Mononuclear cell (primary cell): ENCODE data around the gene FAM193A. TPM values are rescaled to one million over a fixed set of nuclear protein-coding genes. Genes with fewer than 3 reads are reported as not detected.
"Not testable (repeated sequence)": the region's sequence is repeated elsewhere in the genome, so short reads cannot be mapped to it uniquely, and the experiment has no call there.

Experiments used
- H3K27me3 ChIP-seq: 2 replicates; pipeline ENCODE4 v1.6.0; 2011; ENCODE audit warnings: low read length, control low read depth; ENCODE audit not compliant: insufficient read depth
- H3K4me1 ChIP-seq: 2 replicates; pipeline ENCODE4 v1.5.1; 2011; ENCODE audit warnings: mild to moderate bottlenecking, low read length, control low read depth; ENCODE audit not compliant: insufficient read depth
- H3K4me3 ChIP-seq: 2 replicates; pipeline ENCODE4 v1.5.1; 2011; ENCODE audit warnings: mild to moderate bottlenecking, low read length, moderate library complexity
- H3K9me3 ChIP-seq: 2 replicates; pipeline ENCODE4 v1.5.1; 2011; ENCODE audit warnings: low read depth, mild to moderate bottlenecking, control low read depth, low read length
- total RNA-seq: library from RNA; depleted of rRNA; stranded (reverse); fragments of >200 nt; gene quantifications from one replicate; pipeline ENCODE4 v1.2.3, GENCODE V29; 2012

Gene FAM193A
- total RNA-seq, 1 donor, result 21.0 TPM

DNA sequence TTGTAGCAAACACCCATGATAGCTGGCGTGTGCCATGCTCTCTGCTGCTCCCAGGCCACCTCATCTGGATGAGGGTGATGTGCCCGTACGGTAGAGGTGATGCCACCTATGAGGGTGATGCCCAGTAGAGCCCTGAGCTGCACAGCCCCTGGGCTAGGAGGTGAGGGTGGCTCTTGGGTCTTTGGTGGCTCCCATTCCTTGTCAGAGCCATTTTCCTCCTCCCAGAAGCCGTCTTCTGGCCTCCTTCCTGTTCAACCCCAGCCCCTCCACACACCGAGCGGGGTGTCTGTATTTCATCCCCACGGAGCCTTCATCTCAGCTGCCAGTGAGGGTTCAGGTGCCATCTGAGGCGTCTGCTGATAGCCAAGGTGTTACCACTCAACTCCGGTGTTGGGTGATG lies 231.7 kb downstream of the FAM193A start:
- no peaks in the 10 kb centered on the region for H3K9me3 ChIP-seq
- peaks cover 34% of the 10 kb centered on the region for H3K4me1 ChIP-seq
- no peaks in the 10 kb centered on the region for H3K27me3 ChIP-seq
- H3K4me3 ChIP-seq, result no peak overlapping the region

DNA sequence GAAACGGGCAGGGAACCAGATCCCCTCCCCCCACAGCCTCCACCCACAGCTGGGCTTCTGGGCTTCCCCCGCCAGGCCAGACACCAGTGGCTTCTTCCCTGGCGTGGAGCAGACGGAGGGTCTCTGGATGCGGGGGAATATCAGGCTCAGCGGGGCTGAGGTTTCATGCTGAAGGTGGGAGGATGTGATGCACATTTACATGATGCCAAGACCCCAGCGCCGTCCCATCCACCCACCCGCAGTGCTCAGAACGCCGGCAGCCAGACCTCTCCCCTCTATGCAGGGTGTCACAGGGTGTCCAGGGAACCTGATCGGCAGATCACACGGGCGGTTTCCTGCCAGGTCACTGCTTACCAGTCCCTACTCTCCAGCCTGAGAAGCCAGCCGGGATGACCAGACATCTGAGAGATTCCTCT lies 232.5 kb downstream of the FAM193A start:
- no peaks in the 10 kb centered on the region for H3K9me3 ChIP-seq
- H3K4me1 ChIP-seq, result peaks cover 28% of the 10 kb centered on the region
- H3K27me3 ChIP-seq, result no peaks in the 10 kb centered on the region
- H3K4me3 ChIP-seq, result no peak overlapping the region

DNA sequence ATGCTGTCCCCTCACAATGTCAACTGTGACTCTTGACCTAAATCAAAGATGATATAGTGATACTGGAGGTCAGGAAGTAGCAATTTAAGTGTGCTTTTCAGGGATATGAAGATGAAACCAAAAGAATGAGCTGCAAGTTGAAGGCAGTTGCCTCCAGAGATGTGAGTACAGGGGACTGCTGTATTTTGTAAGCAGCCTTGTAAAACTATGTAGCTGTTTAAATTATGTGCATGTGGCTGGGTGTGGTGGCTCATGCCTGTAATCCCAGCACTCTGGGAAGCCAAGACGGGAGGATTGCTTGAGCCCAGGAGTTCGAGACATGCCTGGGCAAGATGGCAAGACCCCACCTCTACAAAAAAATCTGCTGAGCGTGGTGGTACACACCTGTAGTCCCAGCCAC lies 234.8 kb downstream of the FAM193A start:
- Histone ChIP-seq H3K4me1 (peaks cover 23% of the 10 kb centered on the region), H3K4me3 (no peak overlapping the region), H3K9me3 (no peaks in the 10 kb centered on the region), H3K27me3 (no peaks in the 10 kb centered on the region)

DNA sequence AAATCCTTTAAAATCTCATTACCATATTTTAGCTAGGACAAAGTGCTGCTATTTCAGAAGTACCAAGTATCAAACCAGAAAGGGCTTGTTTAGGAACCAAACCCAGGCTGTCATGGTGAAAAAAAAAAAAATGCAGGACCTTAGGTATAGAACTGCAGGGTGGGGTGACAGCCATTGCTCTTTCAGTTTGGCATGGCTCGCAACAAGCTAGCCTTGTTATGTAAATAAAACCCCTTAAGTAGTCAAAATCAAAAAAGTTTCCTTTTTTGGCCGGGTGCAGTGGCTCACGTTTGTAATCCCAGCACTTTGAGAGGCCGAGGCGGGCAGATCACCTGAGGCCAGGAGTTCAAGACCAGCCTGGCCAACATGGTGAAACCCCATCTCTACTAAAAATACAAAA lies 244.2 kb downstream of the FAM193A start:
- not testable (repeated sequence) for H3K27me3 ChIP-seq, H3K9me3 ChIP-seq, H3K4me1 ChIP-seq, H3K4me3 ChIP-seq

DNA sequence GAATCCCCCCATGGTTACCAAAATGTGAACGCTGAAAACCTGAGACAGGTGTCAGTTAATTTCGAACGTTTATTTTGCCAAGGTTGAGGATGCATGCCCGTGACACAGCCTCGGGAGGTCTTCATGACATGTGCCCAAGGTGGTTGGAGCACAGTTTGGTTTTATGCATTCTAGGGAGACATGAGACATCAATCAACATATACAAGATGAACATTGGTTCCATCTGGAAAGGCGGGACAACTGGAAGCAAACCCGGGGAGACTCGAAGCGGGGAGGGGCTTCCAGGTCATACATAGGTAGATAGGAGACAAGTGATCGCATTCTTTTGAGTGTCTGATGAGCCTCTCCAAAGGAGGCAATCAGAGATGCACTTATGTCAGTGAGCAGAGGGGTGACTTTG lies 245.5 kb downstream of the FAM193A start:
- Histone ChIP-seq H3K4me1 (peaks cover 20% of the 10 kb centered on the region), H3K27me3 (no peaks in the 10 kb centered on the region), H3K9me3 (no peaks in the 10 kb centered on the region), H3K4me3 (no peak overlapping the region)

Other genes with a start within 250 kb of the FAM193A start
- 8.9 TPM for gene ZFYVE28, start 118.0 kb upstream of the FAM193A start, total RNA-seq
- gene CFAP99, start 117.7 kb upstream of the FAM193A start, total RNA-seq, result 0.10 TPM
- 126 TPM for gene RNF4, start 67.5 kb upstream of the FAM193A start, total RNA-seq
- gene TNIP2, start 219.7 kb downstream of the FAM193A start, total RNA-seq, result 53.8 TPM